Hepatocyte (in vitro differentiated cells): Measurements from ENCODE around the gene CKLF.

Source experiments
- EZH2 ChIP-seq: fragments of 200-600 bp; sonication (generic); IDR thresholded peaks from 2 replicates; pipeline ENCODE4 v1.6.1; 2016; ENCODE audit warnings: antibody characterized with exemption, mild to moderate bottlenecking, borderline replicate concordance
- EZH2phosphoT487 ChIP-seq: fragments of 200-600 bp; sonication (generic); IDR thresholded peaks from one replicate; pipeline ENCODE4 v1.6.1; 2018; ENCODE audit warnings: antibody characterized with exemption, mild to moderate bottlenecking, low read depth, moderate library complexity; ENCODE audit not compliant: unreplicated experiment, severe bottlenecking
- TF ChIP-seq, protein P1 (sequence below): fragments of 200-600 bp; sonication (generic); IDR thresholded peaks from 2 replicates; pipeline ENCODE4 v1.5.1; 2016; ENCODE audit warnings: antibody characterized with exemption, mild to moderate bottlenecking; ENCODE audit not compliant: poor library complexity

DNA sequence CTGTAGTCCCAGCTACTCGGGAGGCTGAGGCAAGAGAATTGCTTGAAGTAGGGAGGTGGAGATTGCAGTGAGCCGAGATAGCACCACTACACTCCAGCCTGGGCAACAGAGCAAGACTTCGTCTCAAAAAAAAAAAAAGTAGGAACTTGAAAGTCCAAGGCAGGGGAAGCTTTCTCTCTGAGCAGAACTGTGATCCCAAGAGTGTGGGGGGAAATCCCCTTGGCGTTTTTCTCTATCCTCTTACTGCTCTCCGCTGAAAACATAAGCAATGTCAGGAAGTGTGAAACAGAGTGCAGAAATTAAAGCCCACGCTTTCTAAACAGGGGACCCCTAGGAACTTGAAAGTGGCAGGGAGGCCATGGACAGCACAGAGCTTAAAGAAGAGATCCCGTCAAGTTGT, 42.4 kb downstream of the CKLF start:
- TF ChIP-seq, protein P1, sequence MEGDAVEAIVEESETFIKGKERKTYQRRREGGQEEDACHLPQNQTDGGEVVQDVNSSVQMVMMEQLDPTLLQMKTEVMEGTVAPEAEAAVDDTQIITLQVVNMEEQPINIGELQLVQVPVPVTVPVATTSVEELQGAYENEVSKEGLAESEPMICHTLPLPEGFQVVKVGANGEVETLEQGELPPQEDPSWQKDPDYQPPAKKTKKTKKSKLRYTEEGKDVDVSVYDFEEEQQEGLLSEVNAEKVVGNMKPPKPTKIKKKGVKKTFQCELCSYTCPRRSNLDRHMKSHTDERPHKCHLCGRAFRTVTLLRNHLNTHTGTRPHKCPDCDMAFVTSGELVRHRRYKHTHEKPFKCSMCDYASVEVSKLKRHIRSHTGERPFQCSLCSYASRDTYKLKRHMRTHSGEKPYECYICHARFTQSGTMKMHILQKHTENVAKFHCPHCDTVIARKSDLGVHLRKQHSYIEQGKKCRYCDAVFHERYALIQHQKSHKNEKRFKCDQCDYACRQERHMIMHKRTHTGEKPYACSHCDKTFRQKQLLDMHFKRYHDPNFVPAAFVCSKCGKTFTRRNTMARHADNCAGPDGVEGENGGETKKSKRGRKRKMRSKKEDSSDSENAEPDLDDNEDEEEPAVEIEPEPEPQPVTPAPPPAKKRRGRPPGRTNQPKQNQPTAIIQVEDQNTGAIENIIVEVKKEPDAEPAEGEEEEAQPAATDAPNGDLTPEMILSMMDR = no peak
- TF ChIP-seq EZH2 (no peak), EZH2phosphoT487 (no peak)
